Activated naive CD8-positive, alpha-beta T cell (primary cell): ENCODE results near the gene FAM209B.
"Not testable (repeated sequence)": the region's sequence is repeated elsewhere in the genome, so short reads cannot be mapped to it uniquely, and the experiment has no call there.

Experiments
- H3K27ac Mint-ChIP-seq: one replicate; pipeline ENCODE4 v1.8.0; 2021; ENCODE audit warnings: mixed read lengths
- H3K27me3 Mint-ChIP-seq: one replicate; pipeline ENCODE4 v1.8.0; 2021; ENCODE audit warnings: mixed read lengths
- H3K36me3 Mint-ChIP-seq: one replicate; pipeline ENCODE4 v1.8.0; 2021; ENCODE audit warnings: mixed read lengths
- H3K4me1 Mint-ChIP-seq: one replicate; pipeline ENCODE4 v1.8.0; 2021; ENCODE audit warnings: low read depth, mixed read lengths
- H3K4me3 Mint-ChIP-seq: one replicate; pipeline ENCODE4 v1.8.0; 2021; ENCODE audit warnings: mild to moderate bottlenecking, mixed read lengths
- H3K9me3 Mint-ChIP-seq: one replicate; pipeline ENCODE4 v1.8.0; 2021; ENCODE audit warnings: low read depth, mixed read lengths

FAM209B gene

GRCh38 chr20:56518721-56519398 is 14.2 kb upstream of the FAM209B start:
- Mint-ChIP-seq H3K27ac (no peak overlapping the region), H3K4me1 (peaks cover 10% of the 10 kb centered on the region), H3K36me3 (peaks cover 35% of the 10 kb centered on the region), H3K27me3 (no peaks in the 10 kb centered on the region), H3K9me3 (peaks cover 3% of the 10 kb centered on the region), H3K4me3 (no peak overlapping the region)

DNA sequence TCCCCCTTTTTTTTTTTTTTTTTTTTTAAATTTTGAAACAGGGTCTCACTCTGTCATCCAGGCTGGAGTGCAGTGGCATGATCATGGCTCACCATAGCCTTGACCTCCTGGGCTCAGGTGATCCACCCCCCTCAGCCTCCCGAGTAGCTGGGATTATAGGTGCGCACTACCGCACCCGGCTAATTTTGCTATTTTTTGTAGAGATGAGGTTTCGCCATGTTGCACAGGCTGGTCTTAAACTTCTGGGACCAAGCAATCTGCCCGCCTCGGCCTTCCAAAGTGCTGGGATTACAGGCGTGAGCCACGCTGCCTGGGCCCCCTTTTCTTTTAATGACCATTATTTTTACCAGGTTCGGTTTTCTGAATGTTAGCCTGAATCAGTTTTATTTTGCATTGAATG is 13.5 kb upstream of the FAM209B start:
- Mint-ChIP-seq H3K9me3 (peaks cover 3% of the 10 kb centered on the region), H3K36me3 (peaks cover 35% of the 10 kb centered on the region), H3K27ac (no peak overlapping the region), H3K27me3 (no peaks in the 10 kb centered on the region), H3K4me3 (no peak overlapping the region), H3K4me1 (peaks cover 10% of the 10 kb centered on the region)

DNA sequence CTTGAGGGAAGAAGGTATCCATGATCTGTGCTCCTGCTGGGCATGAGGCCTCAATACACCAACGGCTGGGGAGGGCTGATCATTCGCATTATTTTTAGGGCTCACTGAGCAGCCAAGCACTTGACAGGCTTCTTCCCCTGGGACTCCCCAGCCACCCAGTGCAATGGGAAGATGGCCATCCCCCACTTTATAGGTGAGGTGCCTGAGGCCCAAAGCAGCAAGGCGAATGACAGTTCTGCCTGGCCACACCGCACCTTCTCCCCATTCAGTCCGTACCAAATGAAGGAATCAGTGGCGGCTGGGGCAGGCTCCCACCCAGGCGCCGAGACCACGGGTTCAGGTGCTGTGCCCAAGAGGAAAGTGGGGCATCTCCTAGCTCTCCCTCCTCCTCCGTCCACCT is 12.9 kb upstream of the FAM209B start:
- Mint-ChIP-seq H3K36me3 (peaks cover 35% of the 10 kb centered on the region), H3K4me3 (no peak overlapping the region), H3K9me3 (peaks cover 3% of the 10 kb centered on the region), H3K27ac (no peak overlapping the region), H3K4me1 (peaks cover 10% of the 10 kb centered on the region), H3K27me3 (no peaks in the 10 kb centered on the region)

DNA sequence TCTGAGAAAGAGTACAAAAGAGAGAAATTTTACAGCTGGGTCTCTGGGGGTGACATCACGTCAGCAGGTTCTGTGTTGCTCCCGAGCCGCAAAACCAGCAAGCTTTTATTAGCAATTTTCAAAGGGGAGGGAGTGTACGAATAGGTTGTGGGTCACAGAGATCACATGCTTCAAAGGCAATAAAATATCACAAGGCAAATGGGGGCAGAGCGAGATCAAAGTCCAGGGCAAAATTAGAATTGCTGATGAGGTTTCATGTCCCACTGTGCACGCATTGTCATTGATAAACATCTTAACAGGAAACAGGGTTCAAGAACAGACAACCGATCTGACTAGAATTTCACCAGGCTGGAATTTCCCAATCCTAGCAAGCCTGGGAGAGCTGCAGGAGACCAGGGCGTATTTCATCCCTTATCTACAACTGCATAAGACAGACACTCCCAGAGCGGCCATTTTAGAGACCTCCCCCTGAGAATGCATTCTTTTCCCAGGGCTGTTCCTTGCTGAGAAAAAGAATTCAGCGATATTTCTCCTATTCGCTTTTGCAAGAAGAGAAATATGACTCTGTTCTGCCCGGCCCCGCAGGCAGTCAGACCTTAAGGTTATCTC is 12.2 kb upstream of the FAM209B start:
- not testable (repeated sequence) for H3K4me3 Mint-ChIP-seq, H3K27ac Mint-ChIP-seq, H3K27me3 Mint-ChIP-seq, H3K4me1 Mint-ChIP-seq, H3K9me3 Mint-ChIP-seq
- peaks cover 33% of the 10 kb centered on the region for H3K36me3 Mint-ChIP-seq

DNA sequence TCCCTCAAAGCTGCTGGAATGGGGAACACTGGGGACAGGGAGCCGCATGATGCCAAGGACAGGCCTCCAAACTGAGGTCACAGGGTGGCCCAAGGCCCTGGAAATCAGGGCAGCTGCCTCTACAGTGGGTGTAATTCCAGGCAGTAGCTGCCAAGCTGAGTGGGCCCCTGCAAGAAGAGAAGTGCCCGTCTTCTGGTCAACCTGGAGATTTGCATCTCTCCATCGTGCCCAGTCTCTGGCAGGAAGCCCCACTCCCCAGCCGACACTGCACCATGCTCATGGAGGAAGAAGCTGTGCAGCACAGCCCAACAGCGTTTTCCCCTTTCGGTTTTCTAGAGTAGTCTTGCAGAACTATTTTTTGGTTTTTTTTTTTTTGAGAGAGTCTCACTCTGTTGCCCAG is 10.7 kb upstream of the FAM209B start:
- peaks cover 10% of the 10 kb centered on the region for H3K4me1 Mint-ChIP-seq
- peaks cover 3% of the 10 kb centered on the region for H3K9me3 Mint-ChIP-seq
- no peaks in the 10 kb centered on the region for H3K27me3 Mint-ChIP-seq
- H3K36me3 Mint-ChIP-seq, result peaks cover 30% of the 10 kb centered on the region
- no peak overlapping the region for H3K4me3 Mint-ChIP-seq
- no peak overlapping the region for H3K27ac Mint-ChIP-seq

- H3K9me3 Mint-ChIP-seq, H3K27ac Mint-ChIP-seq, H3K27me3 Mint-ChIP-seq, H3K4me3 Mint-ChIP-seq, H3K4me1 Mint-ChIP-seq: not testable (repeated sequence)
- peaks cover 16% of the 10 kb centered on the region for H3K36me3 Mint-ChIP-seq
These were observed 8.6 kb upstream of the FAM209B start, which contains the start of gene FAM209A for GRCh38 chr20:56524444-56524843. Gene FAM209A, plus strand, starts transcription at chr20:56524744. Its CDS starts 65 bp downstream, at chr20:56524809.

GRCh38 chr20:56527521-56527920 is 5.5 kb upstream of the FAM209B start:
- H3K27me3 Mint-ChIP-seq, result no peaks in the 10 kb centered on the region

DNA sequence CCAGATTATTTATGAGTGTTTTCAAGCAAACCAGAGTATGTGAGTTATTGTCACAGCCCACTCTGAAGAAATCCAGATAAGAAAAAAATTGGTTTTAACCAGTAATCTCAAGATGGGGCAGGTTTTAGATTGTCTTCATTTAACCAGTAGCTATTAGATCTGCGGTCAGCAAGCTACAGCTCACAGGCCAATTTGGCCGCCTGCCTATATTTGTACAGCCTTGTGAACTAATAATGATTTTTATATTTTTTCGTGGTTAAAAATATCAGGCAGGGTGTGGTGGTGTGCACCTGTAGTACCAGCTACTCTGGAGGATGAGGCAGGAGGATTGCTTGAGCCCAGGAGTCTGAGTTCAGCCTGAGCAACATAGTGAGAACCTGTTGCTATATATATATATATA is 5.0 kb downstream of the FAM209B start:
- Mint-ChIP-seq H3K27ac (no peak overlapping the region), H3K27me3 (no peaks in the 10 kb centered on the region), H3K4me1 (no peaks in the 10 kb centered on the region), H3K36me3 (peaks cover 3% of the 10 kb centered on the region), H3K9me3 (no peaks in the 10 kb centered on the region), H3K4me3 (no peak overlapping the region)

More at GRCh38 chr20:56527521-56527920, 5.5 kb upstream of the FAM209B start:
- Mint-ChIP-seq H3K4me1 (peaks cover 10% of the 10 kb centered on the region), H3K9me3 (no peaks in the 10 kb centered on the region), H3K36me3 (peaks cover 2% of the 10 kb centered on the region), H3K4me3 (no peak overlapping the region), H3K27ac (no peak overlapping the region)

DNA sequence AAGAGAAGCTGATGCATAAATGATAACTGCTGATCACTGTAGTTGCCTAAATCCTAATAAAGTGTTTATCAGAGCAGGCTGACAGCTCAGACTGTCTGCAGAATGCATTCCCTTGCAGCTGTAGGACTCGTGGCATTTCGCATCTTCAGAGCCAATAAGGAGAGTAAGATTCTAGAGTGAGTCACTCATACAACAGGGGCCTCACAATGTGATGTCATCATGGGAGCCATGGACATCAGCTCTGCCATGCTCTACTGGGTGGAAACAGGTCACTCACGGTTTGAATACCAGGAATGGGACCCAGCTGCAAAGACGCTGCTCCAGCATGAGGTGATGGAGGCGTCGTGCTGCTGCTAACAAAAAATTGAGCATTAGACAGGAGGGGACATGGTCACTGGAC is 7.4 kb downstream of the FAM209B start:
- no peaks in the 10 kb centered on the region for H3K4me1 Mint-ChIP-seq

GRCh38 chr20:56542489-56543030 is 9.5 kb downstream of the FAM209B start:
- Mint-ChIP-seq H3K4me1 (no peaks in the 10 kb centered on the region), H3K4me3 (no peak overlapping the region), H3K27me3 (no peaks in the 10 kb centered on the region), H3K9me3 (no peaks in the 10 kb centered on the region), H3K27ac (no peak overlapping the region), H3K36me3 (no peaks in the 10 kb centered on the region)

More for the DNA sequence above, 7.4 kb downstream of the FAM209B start:
- H3K4me3 Mint-ChIP-seq, result no peak overlapping the region
- no peak overlapping the region for H3K27ac Mint-ChIP-seq
- H3K36me3 Mint-ChIP-seq, result peaks cover 3% of the 10 kb centered on the region
- no peaks in the 10 kb centered on the region for H3K27me3 Mint-ChIP-seq
- no peaks in the 10 kb centered on the region for H3K9me3 Mint-ChIP-seq

DNA sequence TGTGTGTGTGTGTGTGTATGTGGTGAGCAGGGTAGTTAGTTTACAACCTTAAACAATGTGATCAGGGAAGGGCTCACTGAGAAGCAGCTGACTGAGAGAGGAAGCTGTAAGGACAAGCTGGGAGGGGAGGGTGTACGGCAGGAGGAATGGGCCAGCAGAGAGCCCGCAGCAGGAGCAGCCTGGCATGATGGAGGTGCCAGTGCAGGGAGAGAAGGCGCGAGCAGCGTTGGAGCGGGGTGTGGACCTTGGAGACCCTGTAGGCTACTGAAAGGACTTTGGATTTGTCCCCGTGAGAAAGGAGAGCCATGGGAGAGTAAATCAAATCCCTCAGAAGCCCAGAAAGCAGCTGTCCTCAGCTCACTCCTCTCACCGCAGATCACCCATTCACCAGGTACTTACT is 18.5 kb downstream of the FAM209B start:
- H3K36me3 Mint-ChIP-seq, result no peaks in the 10 kb centered on the region
- no peaks in the 10 kb centered on the region for H3K9me3 Mint-ChIP-seq
- no peak overlapping the region for H3K27ac Mint-ChIP-seq
- H3K4me3 Mint-ChIP-seq, result no peak overlapping the region
- H3K27me3 Mint-ChIP-seq, result no peaks in the 10 kb centered on the region
- H3K4me1 Mint-ChIP-seq, result peaks cover 5% of the 10 kb centered on the region

DNA sequence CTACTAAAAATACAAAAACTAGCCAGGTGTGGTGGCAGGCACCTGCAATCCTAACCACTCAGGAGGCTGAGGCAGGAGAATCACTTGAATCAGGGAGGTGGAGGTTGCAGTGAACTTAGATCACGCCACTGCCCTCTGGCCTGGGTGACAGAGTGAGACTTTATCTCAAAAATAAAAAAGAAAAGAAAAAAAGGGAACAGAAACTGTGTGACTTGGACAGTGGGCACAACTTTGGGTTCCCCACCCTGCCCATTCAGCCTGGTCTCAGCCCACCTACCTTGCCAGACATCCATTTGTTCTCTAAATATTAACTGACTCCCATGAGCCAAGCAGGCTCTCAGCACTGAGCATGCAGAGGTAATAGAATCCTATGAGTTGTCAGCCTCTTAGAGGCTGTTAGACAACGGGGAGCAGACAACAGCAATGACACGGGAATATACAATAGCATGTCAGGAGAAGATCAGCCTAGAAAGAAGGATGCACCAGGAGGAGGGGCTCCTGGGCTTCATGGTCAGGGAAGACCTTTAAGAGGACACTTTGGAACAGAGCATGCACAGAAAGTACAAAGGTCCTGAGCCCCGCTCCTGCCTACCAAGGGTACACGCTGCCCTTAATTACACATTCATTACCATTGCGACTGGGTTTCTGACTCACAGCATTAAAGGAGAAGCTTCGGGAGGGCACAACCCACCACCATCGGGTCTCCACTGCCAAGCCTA is 20.0 kb downstream of the FAM209B start:
- Mint-ChIP-seq H3K27me3 (no peaks in the 10 kb centered on the region), H3K36me3 (no peaks in the 10 kb centered on the region), H3K9me3 (no peaks in the 10 kb centered on the region), H3K4me1 (peaks cover 5% of the 10 kb centered on the region), H3K4me3 (no peak overlapping the region), H3K27ac (no peak overlapping the region)

- Mint-ChIP-seq H3K4me3 (no peak overlapping the region), H3K27ac (no peak overlapping the region), H3K27me3 (no peaks in the 10 kb centered on the region), H3K4me1 (peaks cover 5% of the 10 kb centered on the region), H3K36me3 (no peaks in the 10 kb centered on the region), H3K9me3 (no peaks in the 10 kb centered on the region)
These were observed 21.8 kb downstream of the FAM209B start for GRCh38 chr20:56554869-56555268.

DNA sequence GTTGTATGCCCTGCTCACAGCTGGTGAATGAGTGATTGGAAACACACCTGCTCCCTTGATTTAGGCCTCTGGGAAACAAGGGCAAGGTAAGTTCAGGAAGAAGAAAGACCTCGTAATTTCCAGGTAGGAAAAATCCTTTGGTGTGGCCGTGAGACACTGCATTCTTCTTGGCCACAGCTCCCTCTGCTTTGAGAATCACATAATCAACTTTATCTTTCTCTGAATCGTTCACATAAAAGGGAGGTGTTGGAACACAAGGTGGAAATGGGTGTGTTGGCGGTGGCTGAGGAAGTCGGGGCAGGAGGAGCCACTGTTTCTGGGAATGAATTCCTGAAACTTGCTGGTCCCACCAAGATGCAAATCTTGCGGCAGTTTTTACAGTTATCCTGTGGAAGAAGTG is 25.9 kb downstream of the FAM209B start:
- no peaks in the 10 kb centered on the region for H3K27me3 Mint-ChIP-seq
- H3K4me1 Mint-ChIP-seq, result peaks cover 5% of the 10 kb centered on the region
- no peak overlapping the region for H3K4me3 Mint-ChIP-seq

GRCh38 chr20:56564526-56564925 is 31.5 kb downstream of the FAM209B start:
- H3K4me3 Mint-ChIP-seq, H3K9me3 Mint-ChIP-seq, H3K27ac Mint-ChIP-seq, H3K4me1 Mint-ChIP-seq, H3K27me3 Mint-ChIP-seq, H3K36me3 Mint-ChIP-seq: not testable (repeated sequence)

More for the DNA sequence above, 25.9 kb downstream of the FAM209B start:
- H3K27ac Mint-ChIP-seq, result no peak overlapping the region
- H3K36me3 Mint-ChIP-seq, result no peaks in the 10 kb centered on the region
- H3K9me3 Mint-ChIP-seq, result no peaks in the 10 kb centered on the region
